ENCODE data around the gene DNLZ.
"Not testable (repeated sequence)": the region's sequence is repeated elsewhere in the genome, so short reads cannot be mapped to it uniquely, and the experiment has no call there.

DNLZ gene

DNA sequence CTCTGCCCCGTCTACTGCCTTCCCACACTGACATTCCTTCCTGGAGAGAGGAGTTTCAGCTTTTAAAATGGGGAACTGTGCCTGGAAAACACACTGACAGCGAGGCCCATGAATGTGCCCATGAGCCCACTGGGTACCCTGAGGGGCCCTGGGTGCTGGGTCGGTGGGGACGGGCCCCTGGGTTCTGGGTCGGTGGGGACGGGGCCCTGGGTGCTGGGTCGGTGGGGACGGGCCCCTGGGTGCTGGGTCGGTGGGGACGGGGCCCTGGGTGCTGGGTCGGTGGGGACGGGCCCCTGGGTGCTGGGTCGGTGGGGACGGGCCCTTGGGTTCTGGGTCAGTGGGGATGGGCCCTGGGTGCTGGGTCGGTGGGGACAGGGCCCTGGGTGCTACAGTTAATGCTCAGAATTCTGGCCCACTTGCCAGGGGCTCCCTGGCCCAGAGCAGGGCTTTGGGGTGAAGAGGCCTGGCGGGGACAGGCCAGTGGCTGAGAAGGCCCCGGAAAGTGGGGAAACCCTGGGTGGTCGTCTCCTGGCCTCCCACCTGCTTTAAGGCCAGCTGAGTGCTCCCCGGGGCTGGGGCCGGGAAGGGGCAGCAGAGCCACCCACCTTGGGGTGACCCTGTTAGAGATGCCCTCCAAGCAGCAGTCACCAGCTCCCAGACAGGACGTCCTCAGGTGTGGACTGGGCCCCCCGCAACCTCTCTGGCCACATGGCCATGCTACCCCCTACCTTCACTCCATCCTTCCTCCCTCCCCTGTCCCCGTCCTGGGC lies 33.7 kb downstream of the DNLZ start:
- DNase-seq, result no peak

DNA sequence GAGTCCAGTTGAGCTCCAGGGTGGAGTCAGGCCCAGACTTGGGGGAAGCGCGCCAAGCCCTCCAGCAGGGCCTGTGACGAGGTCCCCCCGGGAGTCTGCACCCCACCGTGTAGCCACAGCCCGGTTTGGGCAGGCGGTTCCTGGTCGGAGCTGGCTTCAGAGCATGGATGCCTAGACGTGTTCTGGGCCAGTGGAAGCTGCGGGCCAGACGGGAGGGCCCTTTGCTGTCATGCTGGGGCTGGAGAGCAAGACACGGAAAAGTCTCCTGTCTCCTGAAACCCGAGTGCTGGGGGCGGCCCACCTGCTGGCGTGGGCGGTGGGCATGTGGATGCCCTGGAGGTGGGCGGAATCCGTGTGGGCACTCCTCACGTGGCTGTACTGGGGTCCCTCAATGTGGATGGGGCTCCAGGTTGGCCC lies 34.3 kb downstream of the DNLZ start:
- no peak for DNase-seq

DNA sequence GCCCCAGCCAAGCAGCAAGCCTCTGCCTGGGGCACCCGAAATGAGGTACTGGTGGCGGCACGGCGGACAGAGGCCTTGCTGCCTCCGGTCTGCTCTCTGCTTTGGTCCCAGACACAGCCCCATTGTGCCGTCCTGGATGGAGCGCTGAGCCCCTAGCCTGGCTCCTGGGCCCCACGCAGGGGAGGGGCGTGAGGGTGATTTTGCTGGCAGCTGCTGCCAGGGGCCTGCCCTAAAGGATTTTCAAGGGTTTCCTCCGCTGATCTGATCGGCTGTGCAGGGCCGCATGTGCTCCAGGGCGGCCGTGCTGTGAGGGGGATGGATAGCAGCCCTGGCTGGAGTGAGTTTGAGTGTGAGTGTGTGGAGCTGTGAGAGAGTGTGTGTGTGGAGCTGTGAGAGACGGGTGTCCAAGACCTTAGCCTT lies 34.9 kb downstream of the DNLZ start:
- DNase-seq, result peak; percentile 87

DNA sequence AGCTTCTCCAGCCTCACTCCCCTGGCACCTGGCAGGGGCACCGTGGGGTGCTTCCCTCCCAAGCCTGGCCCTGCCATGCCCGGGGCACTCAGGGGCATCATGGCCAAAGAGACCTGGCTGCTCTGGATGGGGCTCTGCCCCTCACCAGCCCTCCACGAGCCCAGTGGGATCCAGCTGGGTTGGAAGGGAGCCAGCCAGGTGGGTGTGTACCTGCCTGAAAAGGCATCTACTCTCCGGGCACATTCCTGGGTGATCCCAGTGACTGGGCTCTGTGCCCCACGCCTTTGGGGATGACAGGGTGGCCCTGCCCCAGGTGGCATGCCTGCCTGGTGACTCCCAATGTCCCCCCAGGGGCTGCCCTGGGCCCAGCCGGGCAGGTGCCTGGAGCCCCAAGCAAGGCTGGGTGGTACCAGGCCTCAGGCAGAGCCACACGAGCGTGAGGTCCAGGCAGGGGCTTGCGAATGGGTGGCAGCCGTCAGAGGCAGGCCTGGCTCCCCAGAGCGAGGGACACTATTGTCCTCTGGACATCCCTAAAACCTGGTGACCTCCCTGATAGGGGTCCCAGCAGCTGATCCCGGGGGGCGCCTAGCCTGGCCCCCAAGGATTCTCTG lies 35.4 kb downstream of the DNLZ start:
- DNase-seq, result peak; percentile 79

DNA sequence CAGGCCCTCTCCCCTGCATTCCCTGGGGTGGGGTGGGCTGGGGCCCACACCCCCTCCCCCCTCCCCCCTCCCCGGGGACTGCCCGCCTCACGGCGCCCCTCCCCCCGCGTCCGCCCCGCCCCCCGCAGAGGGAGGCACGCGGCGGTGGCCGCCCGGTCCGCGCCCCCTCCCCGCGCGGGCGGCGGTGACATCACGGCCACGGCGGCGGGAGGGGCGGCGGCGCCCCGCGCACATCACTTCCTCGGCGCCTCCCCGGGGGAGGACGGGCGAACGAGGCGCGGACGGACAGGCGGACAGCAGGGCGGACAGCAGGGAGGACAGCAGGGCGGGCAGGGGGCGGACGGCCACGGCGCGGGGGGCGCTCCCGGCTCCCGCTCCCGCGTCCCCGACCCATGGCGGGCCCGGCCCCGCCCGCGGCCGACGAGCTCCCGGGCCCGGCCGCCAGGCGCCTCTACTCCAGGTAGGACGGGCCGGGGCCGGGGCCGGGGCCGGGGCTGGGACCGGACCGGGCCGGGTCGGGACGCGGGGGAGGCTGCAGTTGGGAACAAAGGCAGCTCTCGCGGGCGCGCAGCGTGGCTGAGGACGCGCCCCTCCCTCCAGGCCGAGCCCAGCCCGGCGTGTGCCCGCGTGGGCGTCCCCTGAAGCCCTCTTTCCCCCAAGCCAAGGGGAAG lies 36.1 kb downstream of the DNLZ start, which contains the start of gene GPSM1:
GPSM1 (plus strand) TSS at position 236 of the 671 bp plus-strand sequence; CDS start at position 393, 157 bp downstream.
- DNase-seq, result no peak

DNA sequence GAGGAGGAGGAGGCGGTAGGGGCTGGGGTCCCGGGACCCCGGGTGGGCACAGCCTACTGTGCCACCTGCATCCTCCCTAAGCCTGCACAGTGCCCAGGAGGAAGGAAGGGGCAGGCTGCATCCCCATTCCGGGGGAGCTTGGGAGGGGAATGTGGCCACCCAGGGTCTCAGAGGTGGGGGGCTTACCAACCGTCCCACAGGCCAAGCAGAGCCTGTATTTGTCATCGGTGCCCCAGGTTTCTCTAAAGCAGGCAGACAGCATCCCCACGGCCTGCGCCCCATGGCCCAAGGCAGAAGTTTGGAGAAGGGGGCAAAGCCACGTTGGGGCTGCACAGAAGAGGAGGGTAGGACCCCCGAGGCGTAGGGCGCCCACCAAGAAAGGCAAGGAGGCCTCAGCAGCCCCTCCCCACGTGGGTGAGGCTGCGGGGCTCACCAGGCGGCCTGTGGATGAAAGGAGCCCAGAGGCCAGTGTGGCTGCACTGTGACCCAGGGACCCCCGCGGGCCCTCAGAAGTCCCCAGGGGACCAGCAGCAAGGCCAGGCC lies 36.7 kb downstream of the DNLZ start:
- peak; percentile 71 for DNase-seq

DNA sequence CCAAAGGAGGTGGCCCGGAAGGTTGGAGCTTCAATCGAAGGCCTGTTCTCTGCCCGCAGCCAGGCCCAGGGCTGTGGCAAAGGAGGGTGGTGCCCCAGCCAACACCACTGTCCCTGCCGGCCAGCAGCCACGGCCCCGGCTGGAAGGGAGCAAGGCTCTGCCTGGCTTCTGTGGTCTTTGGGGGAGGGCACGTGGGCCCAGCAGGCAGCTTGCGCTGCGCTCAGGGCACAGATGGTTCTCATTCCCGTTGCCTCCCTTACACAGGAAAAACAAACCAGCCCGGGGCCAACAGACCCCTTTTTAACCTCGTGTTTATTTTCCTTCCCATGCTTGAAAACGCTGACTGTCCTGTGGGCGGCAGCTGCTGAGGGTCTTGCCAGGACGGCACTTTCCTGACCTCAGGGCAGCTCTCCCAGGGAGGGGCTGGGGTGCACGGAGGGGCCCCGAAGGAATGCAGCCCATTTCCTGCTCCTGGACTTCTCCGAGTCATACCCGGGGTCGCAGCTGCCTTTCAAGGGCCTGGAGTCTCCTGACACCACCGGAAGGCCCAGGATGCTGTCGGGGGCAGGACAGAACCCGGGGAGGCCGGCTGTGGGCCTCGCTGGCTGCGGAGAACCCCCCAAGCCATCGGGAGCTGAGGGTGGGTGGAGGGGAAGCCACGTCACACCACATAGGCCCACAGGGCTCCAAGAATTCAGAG lies 37.3 kb downstream of the DNLZ start:
- DNase-seq, result peak; percentile 81

DNA sequence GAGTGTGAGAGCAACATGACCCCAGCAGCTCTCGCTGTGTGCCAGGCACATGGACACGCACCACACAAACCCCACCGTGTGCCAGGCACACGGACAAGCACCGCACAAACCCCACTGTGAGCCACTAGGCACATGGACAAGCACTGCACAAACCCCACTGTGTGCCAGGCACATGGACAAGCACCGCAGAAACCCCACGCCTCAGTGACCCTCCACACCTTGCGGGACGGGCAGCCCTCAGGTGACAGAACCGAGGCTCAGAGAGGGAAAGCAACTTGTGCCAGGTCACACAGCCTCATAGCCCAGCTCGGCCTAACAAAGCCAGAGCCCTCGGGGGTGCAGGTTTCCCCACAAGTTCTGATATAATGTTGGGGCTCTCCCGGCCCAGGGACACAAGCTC lies 38.2 kb downstream of the DNLZ start:
- no peak for DNase-seq

DNA sequence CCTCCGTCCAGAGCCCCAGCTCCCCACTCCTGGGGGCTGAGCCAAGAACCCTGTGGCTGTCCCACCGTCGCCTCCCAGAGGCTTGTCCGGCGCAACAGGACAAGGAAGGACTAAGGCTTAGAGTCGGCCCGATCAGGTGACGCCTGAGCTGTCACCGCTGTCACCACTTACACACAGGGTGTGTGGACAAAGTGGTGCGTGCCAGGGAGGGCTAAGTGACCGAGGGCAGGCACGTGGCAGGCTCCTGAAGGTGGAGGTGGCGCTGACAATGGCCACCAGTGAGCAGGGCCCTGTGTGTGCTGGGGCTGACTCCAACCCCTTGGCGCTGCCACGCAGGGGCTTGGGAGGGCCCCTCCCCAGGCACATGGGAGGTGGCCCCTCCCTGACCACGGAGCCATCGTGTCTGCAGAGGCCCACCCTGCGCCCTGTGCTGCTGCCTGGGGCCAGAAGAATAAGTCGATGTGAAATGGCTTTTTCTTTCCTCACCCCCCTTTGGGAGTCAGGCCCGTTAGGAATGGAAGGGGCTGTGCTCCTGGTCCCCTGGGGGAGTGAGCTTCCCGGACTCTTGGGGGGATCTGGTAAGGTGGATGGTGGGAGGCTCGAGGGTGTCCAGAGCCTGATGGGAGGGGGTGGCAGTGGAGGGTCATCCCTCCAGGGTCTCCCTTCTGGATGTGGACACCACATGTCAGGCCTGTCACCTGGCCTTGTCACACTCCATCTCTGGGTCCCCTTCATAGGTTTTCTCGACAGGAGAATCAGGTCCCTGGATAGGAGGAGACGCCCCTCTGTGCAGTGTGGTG lies 38.8 kb downstream of the DNLZ start:
- DNase-seq, result no peak

DNA sequence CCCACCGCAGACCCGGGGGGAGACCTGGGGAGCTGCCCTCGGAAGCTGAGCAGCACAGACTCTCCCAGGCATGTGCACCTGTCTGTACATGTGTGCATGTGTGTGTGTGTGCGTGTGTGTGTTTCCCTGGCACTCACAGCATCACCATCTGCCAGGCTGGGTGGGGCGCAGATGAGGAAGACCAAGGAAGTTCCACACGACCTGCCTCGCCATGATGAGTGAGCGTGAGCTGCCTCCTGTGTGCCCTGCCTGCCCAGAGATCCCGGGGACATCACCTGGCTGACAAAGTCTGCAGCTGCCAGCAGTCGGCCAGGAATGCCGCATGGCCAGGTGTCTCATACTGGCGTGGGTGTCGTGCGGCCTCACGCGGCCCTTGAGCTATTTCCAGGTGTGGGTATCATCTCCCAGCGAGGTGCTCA lies 40.2 kb downstream of the DNLZ start:
- DNase-seq, result no peak

DNA sequence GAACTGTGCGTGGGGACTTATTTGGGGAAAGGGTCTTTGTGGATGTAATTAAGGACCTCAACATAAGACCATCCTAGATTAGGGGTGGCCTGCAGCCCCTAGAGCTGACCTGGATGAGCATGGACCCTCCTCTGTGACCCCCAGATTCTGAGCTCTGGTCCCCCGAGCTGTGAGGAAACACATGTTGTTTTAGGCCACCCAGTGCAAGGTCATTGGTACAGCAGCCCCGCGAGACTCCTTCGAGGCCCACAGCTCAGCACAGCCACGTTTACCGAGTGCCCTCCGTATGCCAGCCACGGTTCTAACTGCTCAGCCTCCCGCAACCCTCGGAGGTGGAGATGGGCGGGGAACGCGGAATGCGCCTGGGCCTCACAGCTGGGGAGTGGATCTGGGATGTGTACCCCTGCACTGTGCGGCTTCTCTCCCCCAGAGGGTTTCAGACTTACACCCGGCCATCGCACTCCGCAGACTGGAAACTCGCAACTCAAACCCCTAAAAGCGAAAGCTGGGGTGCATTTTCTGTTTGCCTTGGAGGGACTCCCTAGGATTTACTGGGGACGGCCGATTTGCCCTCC lies 40.7 kb downstream of the DNLZ start:
- no peak for DNase-seq

DNA sequence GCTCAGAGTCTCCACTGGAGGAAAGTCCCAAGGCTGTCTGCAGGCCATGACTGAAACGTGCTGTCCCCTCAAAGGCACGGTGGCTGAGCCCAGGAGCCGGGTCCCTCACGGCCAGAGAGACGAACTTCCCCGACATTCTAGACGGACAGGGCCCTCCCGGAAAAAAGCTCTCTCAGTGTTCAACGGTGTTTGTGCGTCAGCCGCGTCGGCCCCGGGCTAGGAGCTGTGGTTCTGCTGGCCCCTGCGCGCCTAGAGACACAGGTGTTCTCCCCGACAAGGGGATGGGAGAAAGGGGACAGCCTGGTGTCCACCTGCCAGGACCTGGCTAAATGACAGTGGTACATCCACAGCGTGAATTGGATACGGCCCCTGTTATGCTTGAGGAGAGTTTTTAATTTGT lies 42.0 kb downstream of the DNLZ start:
- DNase-seq, result no peak

DNA sequence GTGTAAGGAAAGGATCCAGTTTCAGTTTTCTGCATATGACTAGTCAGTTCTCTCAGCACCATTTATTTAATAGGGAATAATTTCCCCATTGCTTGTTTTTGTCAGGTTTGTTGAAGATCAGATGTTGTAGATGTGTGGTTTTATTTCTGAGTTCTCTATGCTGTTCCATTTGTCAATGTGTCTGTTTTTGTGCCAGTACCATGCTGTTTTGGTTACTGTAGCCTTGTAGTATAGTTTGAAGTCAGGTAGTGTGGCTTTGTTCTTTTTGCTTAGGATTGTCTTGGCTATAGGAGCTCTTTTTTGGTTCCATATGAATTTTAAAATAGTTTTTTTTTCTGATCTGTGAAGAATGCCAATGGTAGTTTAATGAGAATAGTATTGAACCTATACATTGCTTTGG lies 42.6 kb downstream of the DNLZ start:
- DNase-seq, result not testable (repeated sequence)

DNA sequence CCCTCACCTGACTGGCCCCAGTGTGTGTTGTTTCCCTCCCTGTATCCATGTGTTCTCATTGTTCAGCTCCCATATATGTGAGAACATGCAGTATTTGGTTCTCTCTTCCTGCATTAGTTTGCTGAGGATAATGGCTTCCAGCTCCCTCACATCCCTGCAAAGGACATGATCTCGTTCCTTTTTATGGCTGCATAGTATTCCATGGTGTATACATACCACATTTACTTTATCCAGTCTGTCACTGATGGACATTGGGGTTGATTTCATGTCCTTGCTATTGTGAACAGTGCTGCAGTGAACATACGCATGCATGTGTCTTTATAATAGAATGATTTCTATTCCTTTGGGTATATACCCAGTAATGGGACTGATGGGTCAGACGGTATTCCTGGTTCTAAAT lies 43.6 kb downstream of the DNLZ start:
- DNase-seq, result not testable (repeated sequence)

DNA sequence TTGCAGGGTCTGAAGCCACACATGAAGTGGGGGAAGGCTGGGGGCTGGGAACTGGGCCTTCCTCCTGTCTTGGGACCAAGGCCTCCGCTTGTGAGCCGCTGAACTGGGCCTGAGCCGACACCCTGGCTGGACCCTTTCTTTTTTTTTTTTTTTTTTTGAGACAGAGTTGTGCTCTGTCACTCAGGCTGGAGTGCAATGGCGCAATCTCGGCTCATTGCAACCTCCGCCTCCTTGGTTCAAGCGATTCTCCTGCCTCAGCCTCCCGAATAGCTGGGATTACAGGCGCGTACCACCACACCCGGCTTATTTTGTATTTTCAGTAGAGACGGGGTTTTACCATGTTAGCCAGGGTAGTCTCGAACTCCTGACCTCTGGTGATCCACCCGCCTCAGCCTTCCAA lies 44.3 kb downstream of the DNLZ start:
- not testable (repeated sequence) for DNase-seq

DNA sequence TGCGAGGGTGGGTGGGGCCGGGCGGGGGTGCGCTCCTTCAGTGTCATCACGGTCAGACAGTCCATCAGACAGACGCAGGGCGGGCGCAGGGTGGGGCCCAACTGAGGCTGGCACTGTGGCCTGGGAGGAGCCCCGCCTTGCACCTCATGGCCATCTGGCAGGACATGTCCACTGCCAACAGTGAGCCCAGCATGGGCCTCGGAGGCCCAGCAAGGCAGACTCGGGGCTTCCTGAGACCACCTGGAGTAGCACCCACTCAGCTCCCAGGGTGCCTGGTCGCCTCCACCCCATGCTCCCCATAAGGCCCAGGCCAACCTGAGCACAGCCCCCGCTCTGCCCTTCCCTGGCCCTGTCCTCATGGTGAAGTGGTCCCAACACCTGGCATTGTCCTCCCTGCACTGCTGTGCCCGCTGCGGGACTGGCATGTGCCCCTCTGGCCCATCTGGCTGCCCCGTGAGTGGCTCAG lies 44.7 kb downstream of the DNLZ start:
- DNase-seq, result no peak

DNA sequence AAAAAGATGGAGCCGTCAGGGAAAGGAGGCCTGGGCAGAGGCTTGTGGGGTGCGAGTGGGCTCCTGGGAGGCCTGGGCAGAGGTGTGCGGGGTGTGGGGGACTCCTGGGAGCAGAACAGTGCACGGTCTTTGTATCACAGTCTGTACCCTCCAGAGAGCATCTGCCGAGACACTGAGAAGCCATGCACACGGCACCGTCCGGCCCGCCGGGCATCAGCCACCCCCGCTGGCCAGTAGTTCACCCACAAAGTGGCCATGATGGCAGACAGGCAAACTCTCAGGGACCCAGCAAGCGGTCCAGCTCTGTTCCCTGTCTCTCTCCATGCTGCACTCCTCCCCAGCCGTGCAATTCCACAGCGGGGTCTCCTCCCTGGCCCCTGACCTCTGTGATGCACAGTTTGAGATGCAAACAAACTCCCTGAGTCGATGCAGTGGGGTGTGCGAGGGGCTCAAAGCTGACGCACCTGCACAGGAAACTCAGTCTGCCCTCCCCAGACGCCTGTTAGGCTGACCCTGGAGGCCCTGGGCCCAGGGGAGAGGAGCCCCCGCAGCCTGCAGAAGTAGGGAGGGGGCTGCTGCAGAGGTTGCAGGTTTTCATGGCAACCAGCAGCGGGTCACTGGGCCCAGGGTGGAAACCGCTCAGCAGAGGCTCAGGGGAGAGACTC lies 45.3 kb downstream of the DNLZ start:
- peak; percentile 63 for DNase-seq

DNA sequence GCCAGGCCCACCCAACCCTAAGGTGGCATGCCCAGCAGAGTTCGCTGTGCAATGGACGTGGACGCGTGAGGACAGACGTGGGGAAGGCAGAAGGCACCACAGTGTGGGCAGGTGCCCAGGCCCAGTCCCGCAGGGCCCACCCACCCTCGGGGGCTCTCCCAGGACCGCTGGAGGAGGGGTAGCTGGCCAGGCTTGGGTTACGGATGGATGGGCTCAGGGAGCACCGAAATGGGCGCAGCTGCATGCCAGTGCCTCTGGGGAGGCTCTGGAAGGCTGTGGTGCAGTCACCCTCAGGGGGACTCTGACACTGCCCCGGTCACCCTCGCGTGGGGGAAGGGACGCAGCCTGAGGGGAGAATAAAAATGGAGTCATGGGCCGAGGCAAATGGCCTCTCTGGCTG lies 45.8 kb downstream of the DNLZ start:
- no peak for DNase-seq

DNA sequence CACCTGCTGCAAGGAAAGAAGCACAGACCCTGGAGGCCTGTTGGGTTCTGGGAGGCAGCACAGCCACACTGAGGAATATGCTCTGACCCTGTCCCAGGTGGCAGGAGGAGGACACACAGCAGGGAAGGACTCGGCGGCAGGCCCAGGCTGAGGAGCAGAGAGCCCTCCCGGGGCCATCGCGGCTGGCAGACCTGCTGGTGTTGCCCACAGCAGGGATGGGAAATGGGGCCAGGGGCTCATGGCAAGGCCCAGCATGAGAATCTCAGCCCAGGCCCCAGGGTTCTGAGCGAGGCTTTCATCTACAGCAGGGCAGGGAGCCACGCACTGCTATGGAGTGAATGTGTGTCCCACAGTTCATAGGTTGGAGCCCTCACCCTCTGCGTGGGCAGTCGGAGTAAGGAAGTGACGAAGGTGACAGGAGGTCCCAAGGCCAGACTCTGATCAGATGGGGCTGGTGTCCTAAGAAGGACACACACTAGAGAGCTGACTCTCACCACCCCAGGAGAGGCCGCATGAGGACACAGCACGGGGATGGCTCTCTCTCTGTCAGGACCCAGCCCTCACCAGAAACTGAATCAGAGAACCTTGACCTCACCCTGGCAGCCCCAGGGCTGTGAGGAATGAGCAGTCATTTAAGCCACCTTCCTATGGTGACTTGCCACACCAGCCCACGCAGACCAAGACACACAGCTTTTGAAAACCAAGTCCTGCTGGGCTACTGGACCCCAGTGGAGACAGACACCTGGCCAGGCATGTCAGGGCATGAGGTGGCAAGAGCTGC lies 46.5 kb downstream of the DNLZ start:
- DNase-seq, result no peak

DNA sequence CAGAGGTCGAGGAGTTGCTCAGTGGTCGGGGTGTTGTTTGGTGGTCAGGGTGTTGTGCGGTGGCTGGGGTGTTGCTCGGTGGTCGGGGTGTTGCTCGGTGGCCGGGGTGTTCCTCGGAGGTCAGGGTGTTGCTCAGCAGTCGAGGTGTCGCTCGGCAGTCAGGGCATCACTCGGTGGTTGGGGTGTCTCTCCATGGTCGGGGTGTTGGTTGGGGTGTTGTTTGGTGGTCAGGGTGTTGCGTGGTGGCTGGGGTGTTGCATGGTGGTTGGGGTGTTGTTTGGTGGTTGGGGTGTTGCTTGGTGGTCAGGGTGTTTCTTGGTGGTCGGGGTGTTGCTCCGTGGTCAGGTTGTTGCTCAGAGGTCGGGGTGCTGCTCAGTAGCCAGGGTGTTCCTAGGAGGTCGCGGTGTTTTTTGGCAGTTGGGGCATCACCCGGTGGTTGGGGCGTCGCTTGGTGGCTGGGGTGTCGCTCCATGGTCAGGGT lies 47.2 kb downstream of the DNLZ start:
- DNase-seq, result no peak
